IPS DF 6.9 (cell line): Measurements from ENCODE around the gene CCL27.

ENCODE experiments used
- DNase-seq: peaks from one replicate; pipeline ENCODE4 v3.0.0-alpha.2; 2013; ENCODE audit warnings: low read depth, low spot score
- H3K27ac ChIP-seq: one replicate; pipeline ENCODE4 v1.5.1; 2013; ENCODE audit warnings: low read length, control low read depth
- H3K27me3 ChIP-seq: 2 replicates; pipeline ENCODE4 v1.6.1; 2013; ENCODE audit warnings: mild to moderate bottlenecking, low read length; ENCODE audit not compliant: control insufficient read depth, insufficient read depth
- H3K36me3 ChIP-seq: 2 replicates; pipeline ENCODE4 v1.6.1; 2013; ENCODE audit warnings: low read length; ENCODE audit not compliant: control insufficient read depth, insufficient read depth
- H3K4me1 ChIP-seq: 2 replicates; pipeline ENCODE4 v1.6.1; 2013; ENCODE audit warnings: low read length; ENCODE audit not compliant: control insufficient read depth, insufficient read depth
- H3K4me3 ChIP-seq: 2 replicates; pipeline ENCODE4 v1.5.1; 2013; ENCODE audit warnings: mild to moderate bottlenecking, low read length
- H3K9me3 ChIP-seq: 2 replicates; pipeline ENCODE4 v1.6.1; 2013; ENCODE audit warnings: low read length, inconsistent platforms; ENCODE audit not compliant: control insufficient read depth, insufficient read depth
- WGBS: extraction: QIAGEN DNeasy Blood & Tissue Kit; methylation state at CpG from one replicate; pipeline ENCODE4 v1.1.7; 2013; ENCODE audit warnings: mixed read lengths, missing lambda C conversion rate; ENCODE audit not compliant: insufficient read length, insufficient coverage; 5-methylcytosine and 5-hydroxymethylcytosine counted together

Gene CCL27

DNA sequence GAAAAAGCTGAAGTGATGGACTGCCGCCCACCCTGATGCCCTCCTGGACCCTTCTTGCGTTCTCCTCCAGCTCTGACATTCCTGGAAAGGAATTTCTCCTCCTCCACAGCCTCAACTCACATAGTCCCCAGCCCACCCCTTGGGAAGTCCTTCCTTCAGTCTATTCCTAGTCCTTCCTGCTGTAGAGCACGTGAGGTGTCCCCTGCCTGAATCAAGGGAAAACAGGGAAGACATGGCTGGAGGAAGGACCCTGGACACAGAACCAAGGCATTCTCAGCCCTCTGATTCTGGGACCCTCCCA is 37.3 kb downstream of the CCL27 start:
- Histone ChIP-seq H3K27me3 (peaks cover 52% of the 10 kb centered on the region), H3K4me3 (no peak overlapping the region)

DNA sequence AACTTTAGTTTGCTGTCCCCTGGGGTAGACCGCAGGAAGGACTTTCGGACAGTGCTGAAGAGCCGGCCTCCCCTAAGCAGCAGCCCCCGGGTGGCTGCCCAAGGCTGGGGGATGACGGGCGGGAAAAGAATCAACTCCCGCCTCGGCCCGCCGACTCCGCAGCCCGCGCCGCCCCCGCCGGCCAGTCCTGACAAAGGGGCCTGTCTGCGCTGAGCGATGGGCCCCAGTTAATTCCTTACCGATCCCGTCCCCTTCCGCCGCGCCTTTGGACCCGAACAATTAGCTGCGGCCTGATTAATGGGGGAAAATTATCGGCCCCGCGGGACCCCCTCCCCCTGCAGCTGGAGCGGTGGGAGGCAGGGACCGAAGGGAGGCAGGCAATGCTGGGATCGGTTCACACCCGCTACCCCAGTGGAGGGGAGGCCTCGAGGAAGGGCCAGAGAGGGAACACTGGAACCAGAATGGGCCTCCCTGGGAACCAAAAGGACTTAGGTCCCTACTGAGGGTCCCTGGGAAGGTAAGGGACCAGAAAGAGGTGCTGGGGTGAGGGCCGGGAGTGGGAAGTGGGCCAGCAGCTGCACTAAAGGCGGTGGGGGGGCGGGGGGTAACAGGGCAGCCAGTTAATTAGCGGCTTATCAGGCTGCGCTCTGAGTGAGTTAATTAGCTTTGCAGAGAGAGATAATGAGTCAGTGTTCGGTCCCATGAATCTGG is 37.8 kb downstream of the CCL27 start:
- no peaks in the 10 kb centered on the region for H3K4me1 ChIP-seq
- no peak for DNase-seq
- WGBS, result no CpG with 5 or more reads among the region's 39 CpGs
- H3K4me3 ChIP-seq, result peak overlapping the region; percentile 10; the same call in 1 of the 2 replicates
- H3K9me3 ChIP-seq, result no peaks in the 10 kb centered on the region
- peaks cover 48% of the 10 kb centered on the region for H3K27me3 ChIP-seq
- no peak overlapping the region for H3K27ac ChIP-seq
- no peaks in the 10 kb centered on the region for H3K36me3 ChIP-seq

More for the DNA sequence above, 37.3 kb downstream of the CCL27 start:
- no peak for DNase-seq
- Histone ChIP-seq H3K36me3 (no peaks in the 10 kb centered on the region), H3K27ac (no peak overlapping the region), H3K9me3 (no peaks in the 10 kb centered on the region), H3K4me1 (no peaks in the 10 kb centered on the region)
- WGBS, result no CpG with 5 or more reads among the region's 3 CpGs

DNA sequence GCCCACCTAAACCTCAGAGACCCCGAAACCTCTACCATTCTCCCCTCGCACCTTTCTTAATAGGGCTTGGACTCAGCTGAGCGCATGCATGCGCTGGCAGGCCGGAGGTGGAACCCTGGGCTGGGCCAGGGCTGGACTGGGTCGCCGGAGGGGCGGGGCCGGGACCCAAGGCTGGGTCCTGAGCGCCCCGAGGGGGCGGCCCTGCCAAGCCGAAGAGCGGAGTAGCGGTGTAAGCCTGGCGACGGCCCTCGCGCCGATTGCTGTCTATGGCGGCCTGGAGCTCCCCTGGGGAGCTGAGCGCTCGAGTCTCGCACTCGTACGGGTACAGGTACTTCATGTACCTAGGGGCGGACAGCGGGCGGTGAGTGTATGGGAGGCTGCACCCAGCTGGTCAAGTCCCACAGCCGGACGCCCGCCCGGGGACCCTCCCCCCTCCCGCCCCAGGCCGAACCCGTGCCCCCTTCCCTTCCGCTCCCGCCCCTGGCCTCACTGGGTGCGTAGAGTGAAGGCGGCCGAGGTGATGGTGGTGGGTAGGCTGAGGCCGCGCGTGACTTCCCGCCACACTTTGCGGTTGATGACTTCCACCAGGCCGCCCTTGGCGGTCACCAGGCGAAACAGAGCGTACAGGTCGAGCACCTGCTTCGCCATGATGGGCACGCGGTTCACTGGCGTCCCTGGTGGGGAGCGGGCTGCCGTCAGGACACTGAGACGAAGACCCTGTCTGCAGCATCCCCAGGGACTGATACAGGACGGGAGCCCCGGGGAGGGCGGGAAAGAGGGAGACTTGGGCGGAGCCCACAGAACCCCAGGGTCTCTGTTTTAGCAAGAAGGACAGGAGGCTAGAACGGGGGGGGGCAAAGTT is 38.9 kb downstream of the CCL27 start:
- no CpG with 5 or more reads among the region's 63 CpGs for WGBS
- Histone ChIP-seq H3K27ac (no peak overlapping the region), H3K4me3 (no peak overlapping the region), H3K36me3 (no peaks in the 10 kb centered on the region), H3K4me1 (no peaks in the 10 kb centered on the region), H3K9me3 (no peaks in the 10 kb centered on the region), H3K27me3 (peaks cover 41% of the 10 kb centered on the region)
- no peak for DNase-seq

DNA sequence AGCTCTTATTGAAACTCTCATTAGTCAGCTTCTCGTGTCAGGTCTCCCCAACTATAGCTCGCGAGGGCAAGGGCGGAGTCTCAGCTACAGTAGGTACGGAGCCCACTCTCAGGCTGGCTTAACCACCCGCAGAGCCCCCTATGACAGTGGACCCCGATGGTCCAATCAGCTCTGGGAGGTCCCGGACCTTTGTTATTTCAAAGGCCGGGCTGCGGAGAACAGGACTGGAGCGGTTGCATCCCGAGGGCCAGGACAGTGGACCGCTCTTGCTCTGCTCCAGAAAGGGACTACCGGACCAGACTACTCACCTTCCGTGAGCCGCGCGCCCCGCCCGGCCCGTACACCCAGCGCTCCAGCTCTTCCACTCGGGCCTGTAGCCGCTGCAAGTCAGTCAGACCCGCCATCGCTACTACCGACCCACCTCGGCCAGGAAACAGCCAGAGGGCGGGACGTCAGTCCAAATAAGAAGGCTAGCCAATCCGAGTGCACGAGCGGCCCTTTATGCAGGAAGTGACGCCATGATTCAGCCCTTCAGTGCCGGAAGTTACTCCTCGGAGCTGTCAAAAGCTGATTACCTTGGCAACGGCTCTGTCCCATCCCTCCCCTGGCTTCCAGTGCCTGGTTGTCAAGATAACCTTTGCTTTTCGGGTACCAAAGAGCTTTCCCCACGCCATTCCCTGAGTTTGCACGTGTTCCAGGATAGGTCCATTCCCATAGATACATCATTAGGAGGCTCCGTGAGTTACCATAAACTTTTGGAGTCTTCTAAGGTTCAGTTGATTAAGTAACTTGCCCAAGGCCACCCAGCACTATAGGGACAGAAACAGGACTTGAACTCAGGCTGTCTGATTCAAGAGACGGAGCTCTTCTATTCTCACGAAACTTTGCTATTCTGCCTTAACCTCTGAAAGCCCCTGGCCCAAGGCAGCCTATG is 42.1 kb downstream of the CCL27 start, which contains the start of gene DCTN3:
Gene DCTN3 (minus strand): TSS at position 435 of the 934 bp plus-strand sequence. CDS start 31 bp downstream, at position 404.
- H3K27ac ChIP-seq, result no peak within 1 kb of the TSS

DNA sequence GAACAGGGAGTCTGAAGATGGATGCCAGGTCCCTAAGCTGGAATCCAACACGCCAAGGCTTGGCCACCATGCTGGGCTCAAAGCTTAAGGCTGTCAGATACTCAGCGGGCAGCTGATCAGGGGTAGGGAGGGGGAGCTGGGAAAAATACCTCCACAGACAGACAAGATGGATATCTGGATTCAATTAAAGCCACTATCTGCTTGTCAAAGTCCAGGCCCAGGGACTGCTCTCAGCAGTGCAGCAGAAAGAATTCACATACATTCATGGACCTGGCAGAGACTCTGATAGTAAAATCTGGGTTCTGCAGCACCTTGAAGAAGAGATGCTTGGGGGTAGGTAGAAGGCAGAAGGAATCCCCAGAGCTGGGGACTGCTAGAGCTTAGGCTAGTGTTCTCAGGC is 47.3 kb downstream of the CCL27 start:
- H3K27me3 ChIP-seq, result no peaks in the 10 kb centered on the region
- no peaks in the 10 kb centered on the region for H3K9me3 ChIP-seq
- DNase-seq, result no peak
- H3K36me3 ChIP-seq, result no peaks in the 10 kb centered on the region
- H3K4me3 ChIP-seq, result no peak overlapping the region
- H3K27ac ChIP-seq, result no peak overlapping the region
- H3K4me1 ChIP-seq, result no peaks in the 10 kb centered on the region
- no CpG with 5 or more reads among the region's 2 CpGs for WGBS

More for the DNA sequence above, 42.1 kb downstream of the CCL27 start, which contains the start of gene DCTN3:
- H3K9me3 ChIP-seq, result no peaks in the 10 kb centered on the region
- no CpG with 5 or more reads among the region's 43 CpGs for WGBS
- peaks cover 11% of the 10 kb centered on the region; the same call in 1 of the 2 replicates for H3K27me3 ChIP-seq
- H3K36me3 ChIP-seq, result no peaks in the 10 kb centered on the region
- no peaks in the 10 kb centered on the region for H3K4me1 ChIP-seq
- H3K4me3 ChIP-seq, result peak within 1 kb of the TSS; percentile 54; the same call in 1 of the 2 replicates
- peak; percentile 80 for DNase-seq

DNA sequence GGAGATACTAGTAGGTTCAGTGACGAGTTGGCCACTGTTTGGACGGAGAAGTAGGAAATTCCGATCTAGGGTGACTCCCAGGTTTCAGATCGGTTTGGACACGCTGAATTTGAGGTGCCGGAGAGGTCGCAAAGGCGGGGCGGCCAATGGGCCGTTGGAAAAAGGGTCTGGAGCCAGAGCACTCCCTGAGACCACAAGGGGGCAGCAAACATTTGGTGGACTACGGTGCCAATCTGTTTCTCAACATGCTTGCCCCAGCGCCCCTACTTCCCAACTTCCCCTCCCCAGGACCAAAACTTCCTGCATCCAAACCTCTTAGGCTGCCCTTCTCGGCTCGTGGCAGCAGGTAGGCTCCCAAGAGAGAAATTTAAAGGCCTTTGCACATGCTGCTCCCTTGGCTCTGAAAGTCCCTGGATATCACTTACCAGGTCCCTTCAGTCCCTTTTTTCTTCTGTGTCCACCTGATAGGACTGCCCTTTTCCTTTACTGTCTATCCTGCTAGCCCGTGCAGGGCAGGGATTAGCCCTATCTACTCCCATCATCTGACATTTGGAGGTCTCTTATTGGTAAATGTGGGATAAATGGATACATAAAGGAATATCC is 49.6 kb downstream of the CCL27 start:
- DNase-seq, result no peak
- Histone ChIP-seq H3K9me3 (no peaks in the 10 kb centered on the region), H3K4me1 (no peaks in the 10 kb centered on the region), H3K27ac (no peak overlapping the region), H3K36me3 (no peaks in the 10 kb centered on the region), H3K27me3 (no peaks in the 10 kb centered on the region), H3K4me3 (peak overlapping the region; percentile 65; the same call in 1 of the 2 replicates)
- no CpG with 5 or more reads among the region's 15 CpGs for WGBS
